HepG2 (cell line): ENCODE data around the gene PCNT. TPM values are rescaled to one million over a fixed set of nuclear protein-coding genes. Genes with fewer than 3 reads are reported as not detected.

Experiments
- ATAC-seq: fragments of 200-7000 bp; cut with Tn5 transposase; 3 replicates; pipeline ENCODE4 v1.9.1; 2020; ENCODE audit warnings: mild to moderate bottlenecking, moderate library complexity
- BruUV-seq: library from RNA; stranded (reverse); fragments of 400-500 nt; replicated peaks from 2 replicates; lab custom pipeline; 2021; lab: Mats Ljungman, UMichigan
- CTCF ChIA-PET: fragments of 300-600 bp; formaldehyde crosslinking; extraction: SDS; loops from one replicate; lab custom pipeline; 2021; ENCODE audit warnings: low total read pairs, inconsistent platforms, low intra/inter-chr PET ratio; lab: Yijun Ruan, JAX
- POLR2A ChIA-PET: fragments of 350-600 bp; sonication (Branson Sonifier 250); formaldehyde crosslinking; loops from one replicate; lab custom pipeline; 2020; ENCODE audit warnings: antibody characterized with exemption, inconsistent platforms; lab: Yijun Ruan, JAX
- DNase-seq: peaks from one replicate; pipeline ENCODE4 v3.0.0-alpha.2; 2015; ENCODE audit warnings: low spot score
- FAIRE-seq: peaks from 3 replicates; lab custom pipeline; 2011; peaks lifted over from hg19 to GRCh38; lab: Jason Lieb, UNC
- H2AFZ ChIP-seq: one replicate; pipeline ENCODE4 v1.6.1; 2011; ENCODE audit warnings: low read length, inconsistent platforms
- H3K27ac ChIP-seq: fragments of 300-600 bp; 3 replicates; pipeline ENCODE4 v1.8.0; 2011; ENCODE audit warnings: mixed run types, mild to moderate bottlenecking, mixed read lengths, low read length, inconsistent platforms; ENCODE audit not compliant: insufficient read depth; ENCODE audit errors: extremely low read length
- H3K27me3 ChIP-seq, 2 experiments: fragments of 200-600 bp in 1 of 2; 2 replicates in 1 of 2; 3 replicates in 1 of 2; pipeline versions ENCODE4 v1.6.0 to v1.8.0; 2011; ENCODE audit warnings: low read length in 2 of 2, mild to moderate bottlenecking in 2 of 2, moderate library complexity in 2 of 2, inconsistent platforms in 1 of 2; ENCODE audit not compliant: insufficient read depth in 2 of 2, control insufficient read depth in 1 of 2
- H3K36me3 ChIP-seq, 2 experiments: fragments of 200-600 bp in 1 of 2; replicated peaks in 1 of 2; 2 replicates in 1 of 2; 3 replicates in 1 of 2; pipeline versions ENCODE4 v1.5.1 to v1.8.0; 2011; ENCODE audit warnings: low read length in 2 of 2, inconsistent platforms in 1 of 2; ENCODE audit not compliant: insufficient read depth in 2 of 2, control insufficient read depth in 1 of 2
- H3K4me1 ChIP-seq: 2 replicates; pipeline ENCODE4 v1.5.1; 2012; ENCODE audit warnings: low read length, inconsistent platforms; ENCODE audit not compliant: insufficient read depth
- H3K4me2 ChIP-seq: 2 replicates; pipeline ENCODE4 v1.6.0; 2011; ENCODE audit warnings: low read depth, low read length, inconsistent platforms
- H3K4me3 ChIP-seq, 3 experiments: fragments of 200-600 bp in 1 of 3; sonication (generic), shearing (Covaris generic) in 1 of 3; replicated peaks in 1 of 3; 2 replicates each; pipeline ENCODE4 v1.5.1; 2011 to 2016; ENCODE audit warnings: low read length in 3 of 3, inconsistent platforms in 2 of 3, low read depth in 2 of 3, mild to moderate bottlenecking in 2 of 3, control low read depth in 1 of 3, mixed read lengths in 1 of 3; ENCODE audit not compliant: insufficient read depth in 1 of 3
- H3K79me2 ChIP-seq: one replicate; pipeline ENCODE4 v1.6.1; 2011; ENCODE audit warnings: low read length, inconsistent platforms; ENCODE audit not compliant: insufficient read depth
- H3K9ac ChIP-seq: 2 replicates; pipeline ENCODE4 v1.6.0; 2011; ENCODE audit warnings: mild to moderate bottlenecking, low read depth, low read length, inconsistent platforms; ENCODE audit not compliant: insufficient read depth
- H3K9me3 ChIP-seq: 2 replicates; pipeline ENCODE4 v1.5.1; 2012; ENCODE audit warnings: mild to moderate bottlenecking, low read length
- H4K20me1 ChIP-seq: 2 replicates; pipeline ENCODE4 v1.6.0; 2011; ENCODE audit warnings: inconsistent platforms, mild to moderate bottlenecking, low read length, moderate library complexity; ENCODE audit not compliant: insufficient read depth
- DMTF1 ChIP-seq: sonication (generic); formaldehyde crosslinking; IDR thresholded peaks from 2 replicates; pipeline ENCODE4 v1.4.0; 2020; ENCODE audit warnings: mild to moderate bottlenecking, missing genetic modification reagents
- E2F1 ChIP-seq: sonication (generic); formaldehyde crosslinking; IDR thresholded peaks from 2 replicates; pipeline ENCODE4 v1.5.0; 2020; ENCODE audit warnings: missing genetic modification reagents
- FUBP1 ChIP-seq: sonication (generic); formaldehyde crosslinking; IDR thresholded peaks from 2 replicates; pipeline ENCODE4 v1.5.1; 2020; ENCODE audit warnings: missing genetic modification reagents, mild to moderate bottlenecking, borderline replicate concordance
- GPBP1L1 ChIP-seq: sonication (generic); formaldehyde crosslinking; IDR thresholded peaks from 2 replicates; pipeline ENCODE4 v1.5.0; 2020; ENCODE audit warnings: mild to moderate bottlenecking, missing genetic modification reagents
- POLR2AphosphoS2 ChIP-seq: IDR thresholded peaks from 2 replicates; pipeline ENCODE4 v1.6.1; 2011; ENCODE audit warnings: low read depth, low read length, improper control_type of control experiment
- ZBTB7A ChIP-seq: sonication (generic); formaldehyde crosslinking; IDR thresholded peaks from 2 replicates; pipeline ENCODE4 v1.8.0; 2022; ENCODE audit warnings: mild to moderate bottlenecking, missing genetic modification reagents
- ZHX1 ChIP-seq: sonication (generic); formaldehyde crosslinking; IDR thresholded peaks from 2 replicates; pipeline ENCODE4 v1.8.1; 2022; ENCODE audit warnings: low read depth, mild to moderate bottlenecking, missing genetic modification reagents
- ZNF547 ChIP-seq: sonication (generic); formaldehyde crosslinking; IDR thresholded peaks from 2 replicates; pipeline ENCODE4 v1.5.1; 2020; ENCODE audit warnings: mild to moderate bottlenecking, missing genetic modification reagents
- ZNF644 ChIP-seq: IDR thresholded peaks from 2 replicates; pipeline ENCODE4 v1.6.1; 2016; ENCODE audit warnings: low read depth
- ZNF713 ChIP-seq: sonication (generic); formaldehyde crosslinking; IDR thresholded peaks from 2 replicates; pipeline ENCODE4 v1.4.0; 2020; ENCODE audit warnings: mild to moderate bottlenecking, missing genetic modification reagents
- ZZZ3 ChIP-seq: sonication (generic); formaldehyde crosslinking; IDR thresholded peaks from 2 replicates; pipeline ENCODE4 v1.4.0; 2020; ENCODE audit warnings: missing genetic modification reagents, mild to moderate bottlenecking, borderline replicate concordance
- WGBS: methylation state at CpG from one replicate; pipeline ENCODE4 v1.1.6; 2017; ENCODE audit warnings: low lambda C conversion rate; 5-methylcytosine and 5-hydroxymethylcytosine counted together
- in situ Hi-C: cut with HindIII; loops from 2 replicates; pipeline ENCODE4 v1.10.0; 2017; ENCODE audit warnings: low pct_unique_long_range_greater_than_20kb; ENCODE audit not compliant: extremely low pct_ligation_motif_present
- intact Hi-C: fragments of 100-400 bp; cut with micrococcal nuclease; formaldehyde crosslinking; loops from one replicate; pipeline ENCODE4 v1.10.0; 2022; ENCODE audit not compliant: unreplicated experiment
- polyA plus RNA-seq, 8 experiments: library from polyadenylated mRNA; depleted of rRNA in 3 of 8; stranded (reverse) in 7 of 8; unstranded in 1 of 8; fragments of >200 nt; fragmentation: Illumina TruSeq in 4 of 8; extraction: Trizol in 4 of 8; gene quantifications; 2 replicates each; pipeline versions ENCODE4 v1.2.1 to v1.2.3, GENCODE V29; 2011 to 2016; ENCODE audit warnings: low read depth in 4 of 8, missing spikeins in 1 of 8, mixed read lengths in 1 of 8; ENCODE audit not compliant: insufficient read depth in 1 of 8
- total RNA-seq, 5 experiments: library from RNA; depleted of rRNA; stranded (reverse); fragments of >200 nt; fragmentation: Illumina TruSeq; extraction: Trizol; gene quantifications; 2 replicates each; pipeline ENCODE4 v1.2.3, GENCODE V29; 2016; ENCODE audit warnings: low read depth in 1 of 5

Gene PCNT
- total and polyA plus RNA-seq, 2 of the 13 experiments (the other 11 are each of a cell fraction or from before 2014, with no cell fraction given): 5.6 to 12.4 TPM

- H3K9me3 ChIP-seq: no peaks in the 10 kb centered on the region
- H3K4me3 ChIP-seq: no peak overlapping the region
- no peak for ATAC-seq
- H3K27me3 ChIP-seq: no peaks in the 10 kb centered on the region
- FAIRE-seq: no peak
- H3K79me2 ChIP-seq: peaks cover 12% of the 10 kb centered on the region
- CTCF ChIA-PET: no interaction called here
- no peak overlapping the region for H3K27ac ChIP-seq
- no TSS peak for BruUV-seq
- H4K20me1 ChIP-seq: 0 out of 2 replicates have a peak, but pooled peaks cover 2% of the 10 kb centered on the region
- H3K36me3 ChIP-seq: peaks cover 5 to 6% of the 10 kb centered on the region in 2 experiments; a peak in 2 of 5 replicates
- no peak for DNase-seq
- no peak overlapping the region for H3K9ac ChIP-seq
- WGBS: 98% methylated on average over 7 of the region's 7 CpGs
- no peak overlapping the region for H3K4me2 ChIP-seq
- in situ Hi-C loops (no loop called here), intact Hi-C loops (no loop called here)
- no peak overlapping the region for H2AFZ ChIP-seq
- no peak for TF ChIP-seq ZNF713 (CRISPR knock-in tag)
- no peak for TF ChIP-seq DMTF1 (CRISPR knock-in tag)
- TF ChIP-seq ZBTB7A (CRISPR knock-in tag): no peak
- TF ChIP-seq ZHX1 (CRISPR knock-in tag): no peak
- TF ChIP-seq ZNF644 (CRISPR knock-in tag): no peak
- no peak for TF ChIP-seq GPBP1L1 (CRISPR knock-in tag)
- TF ChIP-seq ZNF547 (CRISPR knock-in tag): no peak
- TF ChIP-seq ZZZ3 (CRISPR knock-in tag): no peak
- no peak for TF ChIP-seq FUBP1 (CRISPR knock-in tag)
- TF ChIP-seq POLR2AphosphoS2: no peak
- TF ChIP-seq E2F1 (CRISPR knock-in tag): no peak
- POLR2A ChIA-PET: no interaction called here
- H3K4me1 ChIP-seq: peaks cover 12% of the 10 kb centered on the region
Observed at GRCh38 chr21:46477765-46478164, 153.8 kb downstream of the PCNT start.
